Measurements from ENCODE around the gene PPL.

The PPL gene

DNA sequence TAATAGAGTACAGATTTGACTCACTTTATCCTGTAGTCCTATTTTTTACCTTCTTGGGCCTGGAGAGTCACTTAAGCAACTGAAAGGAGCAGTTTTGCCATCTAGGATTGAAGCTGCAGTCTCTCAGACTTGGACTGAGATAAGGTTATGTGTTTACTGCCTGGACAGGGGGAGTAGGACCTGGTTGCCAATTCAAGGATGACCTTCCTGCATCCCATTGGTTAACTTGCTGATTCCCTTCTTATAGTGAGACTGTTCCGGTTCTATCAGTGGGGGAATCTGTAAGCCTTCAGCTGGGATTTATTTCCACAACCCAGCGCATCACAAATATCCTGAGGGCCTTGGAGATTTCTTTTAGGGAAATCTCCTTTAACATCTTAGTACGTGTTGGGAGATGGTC, 86.7 kb downstream of the PPL start:
- in situ Hi-C loops (cut with MboI; ENCODE audit: low sequenced_read_pairs, unreplicated experiment): no loop called here
- no peak for DNase-seq (ENCODE audit: low spot score)

DNA sequence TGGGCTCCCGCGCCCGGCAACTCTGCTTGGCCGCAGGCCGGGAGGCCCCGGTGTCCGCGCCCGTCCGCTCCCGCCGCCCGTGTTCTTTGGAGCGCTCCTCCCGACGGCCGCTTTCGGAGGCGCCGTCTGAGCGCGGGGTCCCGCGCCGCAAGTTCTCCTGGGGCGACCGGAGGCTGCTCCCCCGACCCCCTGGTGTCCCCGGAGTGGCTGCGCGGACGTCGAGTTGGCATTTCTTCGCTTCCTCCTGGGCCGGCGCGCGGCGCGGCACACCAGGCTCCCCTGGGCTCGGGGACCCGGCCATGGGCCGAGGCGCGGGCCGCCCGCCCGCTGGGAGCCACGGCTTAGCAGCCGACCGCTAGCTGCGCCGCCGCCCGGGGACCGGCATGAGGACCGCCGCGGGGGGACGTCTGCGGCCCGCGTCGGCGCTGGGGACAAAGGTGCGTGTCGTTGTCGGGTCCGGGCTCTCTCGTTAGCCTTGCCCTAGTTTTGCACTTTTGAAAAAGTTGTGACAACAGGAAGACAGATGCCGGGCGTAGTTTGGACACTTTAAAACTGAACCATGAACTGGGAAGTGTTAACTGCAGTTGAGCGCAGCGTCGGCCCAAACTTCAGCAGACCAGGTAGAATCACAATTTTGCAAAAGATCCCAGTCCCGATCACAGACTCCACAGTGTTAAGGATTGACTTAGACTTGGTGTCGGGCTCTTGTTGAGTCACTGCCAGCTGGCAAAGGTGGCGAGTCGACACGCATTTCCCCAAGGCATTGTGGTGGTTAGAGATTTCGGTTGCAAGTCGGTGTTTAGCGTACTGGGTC, 89.0 kb downstream of the PPL start:
- DNase-seq (ENCODE audit: low spot score): peak; percentile 60
- TF ChIP-seq, protein P1, sequence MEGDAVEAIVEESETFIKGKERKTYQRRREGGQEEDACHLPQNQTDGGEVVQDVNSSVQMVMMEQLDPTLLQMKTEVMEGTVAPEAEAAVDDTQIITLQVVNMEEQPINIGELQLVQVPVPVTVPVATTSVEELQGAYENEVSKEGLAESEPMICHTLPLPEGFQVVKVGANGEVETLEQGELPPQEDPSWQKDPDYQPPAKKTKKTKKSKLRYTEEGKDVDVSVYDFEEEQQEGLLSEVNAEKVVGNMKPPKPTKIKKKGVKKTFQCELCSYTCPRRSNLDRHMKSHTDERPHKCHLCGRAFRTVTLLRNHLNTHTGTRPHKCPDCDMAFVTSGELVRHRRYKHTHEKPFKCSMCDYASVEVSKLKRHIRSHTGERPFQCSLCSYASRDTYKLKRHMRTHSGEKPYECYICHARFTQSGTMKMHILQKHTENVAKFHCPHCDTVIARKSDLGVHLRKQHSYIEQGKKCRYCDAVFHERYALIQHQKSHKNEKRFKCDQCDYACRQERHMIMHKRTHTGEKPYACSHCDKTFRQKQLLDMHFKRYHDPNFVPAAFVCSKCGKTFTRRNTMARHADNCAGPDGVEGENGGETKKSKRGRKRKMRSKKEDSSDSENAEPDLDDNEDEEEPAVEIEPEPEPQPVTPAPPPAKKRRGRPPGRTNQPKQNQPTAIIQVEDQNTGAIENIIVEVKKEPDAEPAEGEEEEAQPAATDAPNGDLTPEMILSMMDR (IDR thresholded peaks at IDR 0.05; ENCODE audit: borderline replicate concordance, control extremely low read depth, extremely low read depth, insufficient read depth, missing control alignments): no peak
- in situ Hi-C loops (cut with MboI; ENCODE audit: low sequenced_read_pairs, unreplicated experiment): no loop called here

More for the DNA sequence above, 86.7 kb downstream of the PPL start:
- TF ChIP-seq, protein P1 (IDR thresholded peaks at IDR 0.05; ENCODE audit: borderline replicate concordance, control extremely low read depth, extremely low read depth, insufficient read depth, missing control alignments): no peak

DNA sequence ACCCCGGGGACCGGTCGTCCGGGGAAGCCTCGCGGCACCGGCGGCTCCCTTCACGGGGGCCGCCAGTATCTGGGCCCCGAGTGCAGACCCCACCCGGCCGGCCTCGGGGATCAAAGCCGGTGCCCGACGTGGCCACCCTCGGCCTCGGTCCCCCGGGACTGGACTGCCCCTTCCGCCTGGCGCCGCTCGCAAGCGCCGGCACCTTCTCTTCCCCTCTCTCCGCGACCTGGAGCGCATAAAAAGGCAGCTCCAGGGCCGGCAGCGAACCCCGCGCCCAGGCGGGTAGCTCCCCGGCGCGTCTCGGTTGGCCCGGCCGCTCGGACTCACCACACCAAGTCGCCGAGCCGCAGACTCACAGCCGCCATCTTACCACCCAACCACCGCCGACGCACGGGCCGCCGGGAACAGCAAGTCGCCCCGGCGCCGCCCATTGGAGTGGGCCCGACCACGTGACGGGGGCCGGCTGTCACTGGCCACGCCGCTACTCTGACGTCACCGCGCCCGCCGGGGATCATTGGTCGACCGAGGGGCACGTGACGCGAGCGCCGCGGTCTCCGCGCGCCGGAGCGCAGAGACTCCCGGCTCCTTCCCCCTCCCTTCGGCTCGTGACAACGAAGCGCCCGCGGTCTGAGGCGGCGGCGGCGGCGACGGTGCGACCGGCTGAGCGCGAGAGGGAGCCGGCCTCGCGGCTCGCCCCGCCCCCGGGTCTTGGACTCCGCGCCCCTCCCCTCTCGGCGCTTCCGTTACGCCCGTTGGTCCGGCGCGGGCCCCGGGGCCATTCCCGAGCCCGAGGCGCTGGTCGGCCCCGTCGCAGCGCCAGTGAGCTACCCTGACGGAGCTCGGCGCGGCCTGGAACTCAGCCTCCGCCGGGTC, 89.8 kb downstream of the PPL start, which contains the start of the genes GLYR1 and UBN1:
Gene GLYR1 (minus strand): TSS at position 388 of the 873 bp plus-strand sequence. CDS start 23 bp downstream, at position 365.
Gene UBN1 (plus strand): TSS at position 581 of the 873 bp plus-strand sequence. CDS start 5,437 bp downstream, outside the sequence.
- DNase-seq (ENCODE audit: low spot score): peak; percentile 99
- TF ChIP-seq, protein P1 (IDR thresholded peaks at IDR 0.05; ENCODE audit: borderline replicate concordance, control extremely low read depth, extremely low read depth, insufficient read depth, missing control alignments): no peak
- in situ Hi-C loops (cut with MboI; ENCODE audit: low sequenced_read_pairs, unreplicated experiment): no loop called here

DNA sequence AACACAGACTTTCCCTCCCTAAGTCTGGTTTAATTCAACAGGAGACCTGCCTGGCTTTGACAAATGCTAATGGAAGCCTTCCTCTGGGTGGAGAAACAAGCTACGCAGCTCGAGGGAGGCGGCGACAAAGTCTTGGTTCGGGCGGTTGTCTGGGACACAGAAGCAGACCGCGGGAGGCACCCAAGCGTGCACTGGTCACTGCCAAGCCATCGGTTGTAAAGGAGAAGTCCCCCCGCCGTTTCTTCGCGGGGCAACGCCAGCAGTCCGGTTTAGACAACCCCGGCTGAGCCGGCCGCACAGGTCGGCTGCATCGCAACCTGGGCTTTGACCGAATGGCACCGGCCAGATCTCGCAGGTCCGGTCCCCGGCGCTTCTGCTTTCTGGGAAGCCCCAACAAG, 90.4 kb downstream of the PPL start:
- TF ChIP-seq, protein P1 (IDR thresholded peaks at IDR 0.05; ENCODE audit: borderline replicate concordance, control extremely low read depth, extremely low read depth, insufficient read depth, missing control alignments): no peak
- in situ Hi-C loops (cut with MboI; ENCODE audit: low sequenced_read_pairs, unreplicated experiment): no loop called here
- peak; percentile 58 for DNase-seq (ENCODE audit: low spot score)

DNA sequence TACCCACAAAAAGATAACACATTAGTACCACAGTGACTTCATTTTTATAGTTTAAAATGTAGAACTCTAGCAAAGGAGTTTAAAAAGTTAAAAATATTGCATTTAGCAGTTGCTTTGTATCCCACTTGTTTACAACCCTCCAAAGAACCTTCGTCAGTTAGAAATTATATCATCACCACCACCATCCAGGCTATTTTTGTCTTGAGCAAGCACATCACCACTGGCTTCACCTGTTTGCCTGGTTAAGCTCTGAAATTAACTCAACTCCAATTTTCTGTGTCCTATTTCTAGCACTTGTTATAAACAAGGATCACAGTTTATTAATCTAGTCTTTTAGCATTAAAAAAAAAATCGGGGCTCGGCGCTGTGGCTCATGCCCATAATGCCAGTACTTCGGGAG, 96.0 kb downstream of the PPL start:
- no peak for DNase-seq (ENCODE audit: low spot score)
- in situ Hi-C loops (cut with MboI; ENCODE audit: low sequenced_read_pairs, unreplicated experiment): no loop called here
- TF ChIP-seq, protein P1 (IDR thresholded peaks at IDR 0.05; ENCODE audit: borderline replicate concordance, control extremely low read depth, extremely low read depth, insufficient read depth, missing control alignments): no peak

DNA sequence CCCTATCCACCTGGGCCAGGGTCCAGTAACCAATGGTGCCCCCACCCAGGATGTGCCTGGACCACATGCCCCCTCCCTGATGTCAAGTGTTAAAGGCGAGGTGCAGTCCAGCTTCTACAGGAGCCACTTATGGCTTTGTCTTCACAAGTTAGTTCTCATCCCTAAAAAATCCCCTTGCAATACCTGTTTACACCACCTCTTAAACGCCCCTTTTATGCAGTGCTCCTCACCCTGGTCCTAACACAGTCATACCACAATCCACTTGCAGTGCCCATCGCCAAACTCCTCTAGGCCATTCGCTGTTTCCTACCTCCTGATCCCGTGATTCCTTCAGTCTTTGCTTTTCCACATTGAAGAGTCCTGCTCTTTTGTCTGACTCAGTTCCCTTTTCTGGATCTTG, 97.0 kb downstream of the PPL start:
- in situ Hi-C loops (cut with MboI; ENCODE audit: low sequenced_read_pairs, unreplicated experiment): no loop called here
- TF ChIP-seq, protein P1 (IDR thresholded peaks at IDR 0.05; ENCODE audit: borderline replicate concordance, control extremely low read depth, extremely low read depth, insufficient read depth, missing control alignments): no peak
- no peak for DNase-seq (ENCODE audit: low spot score)

All from GM13976 (cell line).